Duodenal mucosa (tissue), 2 donors: Measurements from ENCODE around the gene NETO1.

Experiments
- H3K27ac ChIP-seq: one replicate; pipeline ENCODE4 v1.7.0; 2013; ENCODE audit warnings: low read depth, low read length
- H3K27me3 ChIP-seq, 2 donors: one replicate each; pipeline ENCODE4 v1.7.0; 2013; ENCODE audit warnings: low read length in 2 of 2, control low read depth in 1 of 2; ENCODE audit not compliant: insufficient read depth in 2 of 2, control insufficient read depth in 1 of 2
- H3K36me3 ChIP-seq, 2 donors: one replicate each; pipeline ENCODE4 v1.7.0; 2013; ENCODE audit warnings: low read length in 2 of 2, control low read depth in 1 of 2; ENCODE audit not compliant: insufficient read depth in 2 of 2, control insufficient read depth in 1 of 2
- H3K4me1 ChIP-seq, 2 donors: one replicate each; pipeline ENCODE4 v1.7.0; 2013; ENCODE audit warnings: low read length in 2 of 2, control low read depth in 1 of 2; ENCODE audit not compliant: insufficient read depth in 2 of 2, control insufficient read depth in 1 of 2
- H3K4me3 ChIP-seq, 2 donors: one replicate each; pipeline ENCODE4 v1.7.0; 2013; ENCODE audit warnings: low read length in 2 of 2, low read depth in 1 of 2
- H3K9ac ChIP-seq, 2 donors: one replicate each; pipeline ENCODE4 v1.7.0; 2013; ENCODE audit warnings: low read length in 2 of 2, low read depth in 1 of 2
- H3K9me3 ChIP-seq, 2 donors: one replicate each; pipeline ENCODE4 v1.7.0; 2013; ENCODE audit warnings: low read length in 2 of 2, control low read depth in 1 of 2; ENCODE audit not compliant: control insufficient read depth in 1 of 2

Gene NETO1

DNA sequence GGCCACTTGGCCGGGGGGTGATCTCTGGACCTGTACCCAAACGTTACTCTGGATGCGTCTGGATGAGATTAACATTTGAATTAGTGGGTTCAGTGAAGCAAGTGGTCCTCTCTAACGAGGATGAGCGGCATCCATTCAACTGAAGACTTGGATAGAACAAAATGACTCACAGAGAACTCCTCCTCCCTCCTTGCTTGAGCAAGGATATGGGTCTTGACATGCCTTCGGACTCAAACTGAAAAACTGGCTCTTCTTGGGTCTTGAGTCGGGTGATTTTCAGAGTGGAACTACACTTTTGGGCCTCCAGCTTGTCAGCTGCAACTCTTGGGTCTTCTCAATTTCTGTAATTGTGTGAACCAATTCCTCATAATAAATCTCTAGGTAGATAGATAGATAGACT, 47.2 kb downstream of the NETO1 start:
- no peak overlapping the region for H3K4me3 ChIP-seq
- peaks cover 0 to 4% of the 10 kb centered on the region in 2 donors for H3K9me3 ChIP-seq
- no peaks in the 10 kb centered on the region for H3K36me3 ChIP-seq
- no peak overlapping the region for H3K9ac ChIP-seq
- H3K27me3 ChIP-seq: no peaks in the 10 kb centered on the region
- no peak overlapping the region for H3K27ac ChIP-seq
- H3K4me1 ChIP-seq: no peaks in the 10 kb centered on the region

DNA sequence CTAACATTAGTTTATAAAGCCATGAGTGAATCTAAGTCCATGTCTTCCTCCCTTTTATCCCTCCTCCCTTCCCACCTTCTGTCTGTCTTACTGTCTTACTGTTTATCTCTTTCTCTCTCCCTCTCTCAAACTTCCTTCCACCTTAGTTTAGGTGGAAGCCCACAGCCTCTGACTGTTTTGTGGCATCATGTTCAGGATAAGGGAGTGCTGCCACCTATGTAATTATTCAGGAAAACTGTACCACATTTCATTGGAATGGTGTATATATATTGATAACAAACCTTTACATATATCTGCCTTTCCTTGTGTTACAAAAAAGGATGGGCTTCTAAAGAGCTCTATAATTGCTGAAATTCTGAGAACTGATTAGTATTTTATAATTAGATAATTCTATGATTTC, 48.7 kb downstream of the NETO1 start:
- H3K4me3 ChIP-seq: no peak overlapping the region
- no peaks in the 10 kb centered on the region for H3K36me3 ChIP-seq
- no peaks in the 10 kb centered on the region for H3K27me3 ChIP-seq
- H3K27ac ChIP-seq: no peak overlapping the region
- H3K9me3 ChIP-seq: peaks cover 0 to 4% of the 10 kb centered on the region in 2 donors
- no peaks in the 10 kb centered on the region for H3K4me1 ChIP-seq
- no peak overlapping the region for H3K9ac ChIP-seq

DNA sequence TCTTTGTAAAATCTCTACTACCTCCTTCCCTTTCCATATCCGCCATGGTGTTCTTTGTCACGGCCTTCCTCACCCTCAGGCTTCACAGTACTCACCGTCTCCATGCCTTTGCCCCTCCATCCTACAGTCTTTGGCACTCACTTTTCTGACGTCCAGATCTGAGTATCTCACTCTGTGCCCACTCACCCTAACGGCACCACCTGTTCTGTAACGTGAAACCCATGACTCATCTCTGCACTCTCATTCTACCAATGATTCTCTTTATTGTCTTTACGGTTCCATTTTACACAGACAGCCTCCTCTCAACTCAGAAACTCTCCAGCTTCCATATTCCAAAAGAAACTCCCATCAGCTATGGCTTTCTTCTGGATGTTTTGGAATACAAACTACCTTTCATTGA, 56.7 kb downstream of the NETO1 start:
- no peak overlapping the region for H3K4me3 ChIP-seq
- H3K36me3 ChIP-seq: no peaks in the 10 kb centered on the region
- H3K9me3 ChIP-seq: no peaks in the 10 kb centered on the region
- H3K4me1 ChIP-seq: no peaks in the 10 kb centered on the region
- H3K27ac ChIP-seq: no peak overlapping the region
- no peaks in the 10 kb centered on the region for H3K27me3 ChIP-seq
- H3K9ac ChIP-seq: no peak overlapping the region

DNA sequence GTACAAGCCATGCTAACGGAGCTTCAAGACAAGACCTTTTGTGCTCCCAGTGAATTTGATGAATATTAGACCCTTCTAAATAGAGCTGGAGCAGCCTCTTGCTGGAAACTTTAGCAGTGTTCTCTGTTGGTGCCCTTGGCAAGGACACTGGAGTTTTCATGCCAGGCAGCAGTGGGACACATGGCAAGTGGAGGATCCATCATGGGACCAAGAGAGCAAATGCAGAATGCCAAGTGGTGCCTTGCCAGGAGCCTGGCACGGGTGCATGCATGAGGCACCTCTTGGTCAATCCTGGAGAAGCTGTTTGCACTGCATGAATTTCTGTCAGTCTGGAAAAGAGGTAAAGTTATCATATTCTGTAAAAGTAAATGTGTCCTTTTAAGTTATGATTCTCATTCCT, 59.1 kb downstream of the NETO1 start:
- Histone ChIP-seq H3K9me3 (no peaks in the 10 kb centered on the region), H3K36me3 (no peaks in the 10 kb centered on the region), H3K9ac (no peak overlapping the region), H3K27ac (no peak overlapping the region), H3K4me1 (no peaks in the 10 kb centered on the region), H3K27me3 (no peaks in the 10 kb centered on the region), H3K4me3 (no peak overlapping the region)

DNA sequence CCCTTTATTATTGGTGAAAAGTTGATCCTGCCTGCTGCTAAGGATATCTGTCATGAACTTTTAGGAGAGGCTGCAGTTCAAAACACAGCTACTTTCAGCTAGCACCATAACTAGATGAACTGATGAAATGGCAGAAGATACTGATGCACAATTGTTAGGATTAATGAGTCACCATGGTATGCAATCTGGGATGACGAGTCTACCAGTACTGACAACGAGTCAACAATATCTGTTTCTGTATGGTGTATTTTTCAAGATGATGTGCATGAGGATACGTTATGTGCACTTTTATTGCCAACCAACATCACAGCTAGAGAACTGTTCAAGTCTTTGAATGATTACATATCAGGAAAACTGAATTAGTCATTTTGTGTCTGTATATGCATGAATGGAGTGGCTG, 68.7 kb downstream of the NETO1 start:
- Histone ChIP-seq H3K4me1 (no peaks in the 10 kb centered on the region), H3K36me3 (no peaks in the 10 kb centered on the region), H3K27me3 (no peaks in the 10 kb centered on the region), H3K4me3 (no peak overlapping the region), H3K27ac (no peak overlapping the region), H3K9me3 (peaks cover 0 to 6% of the 10 kb centered on the region in 2 donors), H3K9ac (no peak overlapping the region)

DNA sequence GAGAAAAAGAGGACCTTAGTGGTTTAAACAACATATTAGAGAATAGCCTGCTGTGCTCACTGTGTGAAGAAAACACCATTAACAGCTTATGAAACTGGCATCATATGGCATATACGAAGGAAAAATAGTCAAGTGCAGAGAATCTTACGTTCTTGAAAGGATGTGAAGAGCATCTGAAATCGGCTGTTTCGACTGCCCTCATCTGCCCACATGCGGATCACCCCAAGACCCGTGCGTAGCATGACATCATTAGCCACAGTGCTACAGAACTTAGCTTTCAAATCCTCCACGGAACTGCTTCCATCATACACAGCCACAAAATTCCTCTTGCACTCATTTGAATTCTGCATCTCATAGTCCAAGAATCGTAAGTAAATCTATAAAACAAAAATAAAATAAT, 84.3 kb downstream of the NETO1 start:
- no peaks in the 10 kb centered on the region for H3K4me1 ChIP-seq
- H3K4me3 ChIP-seq: no peak overlapping the region
- H3K9me3 ChIP-seq: no peaks in the 10 kb centered on the region

DNA sequence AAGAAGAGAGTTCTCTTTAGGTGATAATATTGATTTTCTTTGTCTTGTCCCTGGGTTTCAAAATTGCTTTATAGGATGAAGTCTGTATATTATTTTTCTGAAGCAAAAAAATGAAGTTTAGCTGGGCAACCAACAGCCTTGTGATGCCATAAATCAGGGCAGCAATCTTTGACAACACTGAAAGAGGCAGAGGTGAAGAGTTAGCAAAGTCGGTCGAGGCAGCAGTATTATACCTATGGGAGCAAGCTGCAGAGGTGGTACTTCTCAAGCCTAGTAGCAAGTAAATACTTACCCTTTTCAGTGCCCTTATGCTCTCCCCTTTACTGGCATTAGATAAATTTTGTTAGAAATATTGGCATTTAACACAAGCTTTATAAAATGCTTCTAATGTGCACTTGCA, 92.9 kb downstream of the NETO1 start:
- H3K4me1 ChIP-seq: no peaks in the 10 kb centered on the region

More for the DNA sequence above, 84.3 kb downstream of the NETO1 start:
- Histone ChIP-seq H3K27me3 (no peaks in the 10 kb centered on the region), H3K9ac (no peak overlapping the region), H3K36me3 (no peaks in the 10 kb centered on the region), H3K27ac (no peak overlapping the region)

DNA sequence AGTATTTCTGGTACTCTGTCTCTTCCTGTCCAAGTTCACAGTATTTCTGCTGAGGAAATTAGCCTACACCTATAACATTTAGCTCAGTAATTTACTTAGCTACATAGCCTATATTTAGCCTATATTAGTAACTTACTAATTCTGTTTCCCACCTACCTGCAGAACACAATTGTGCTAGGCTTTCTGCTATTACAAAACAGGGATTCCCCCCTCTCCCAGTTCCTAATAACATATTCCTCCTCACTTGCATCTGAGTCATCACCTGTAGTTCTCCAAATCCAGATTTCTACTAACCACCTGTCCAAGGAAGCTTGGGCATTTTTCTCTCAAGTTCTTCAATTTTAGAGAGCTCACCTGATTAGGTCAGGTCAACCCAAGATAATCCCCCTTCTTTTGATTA, 94.9 kb downstream of the NETO1 start:
- Histone ChIP-seq H3K9me3 (peaks cover 0 to 4% of the 10 kb centered on the region in 2 donors), H3K36me3 (no peaks in the 10 kb centered on the region), H3K27me3 (no peaks in the 10 kb centered on the region), H3K27ac (no peak overlapping the region), H3K9ac (no peak overlapping the region), H3K4me3 (no peak overlapping the region), H3K4me1 (no peaks in the 10 kb centered on the region)

More for the DNA sequence above, 92.9 kb downstream of the NETO1 start:
- H3K27me3 ChIP-seq: no peaks in the 10 kb centered on the region
- H3K9me3 ChIP-seq: peaks cover 0 to 4% of the 10 kb centered on the region in 2 donors
- no peak overlapping the region for H3K9ac ChIP-seq
- H3K4me3 ChIP-seq: no peak overlapping the region
- no peaks in the 10 kb centered on the region for H3K36me3 ChIP-seq
- H3K27ac ChIP-seq: no peak overlapping the region

DNA sequence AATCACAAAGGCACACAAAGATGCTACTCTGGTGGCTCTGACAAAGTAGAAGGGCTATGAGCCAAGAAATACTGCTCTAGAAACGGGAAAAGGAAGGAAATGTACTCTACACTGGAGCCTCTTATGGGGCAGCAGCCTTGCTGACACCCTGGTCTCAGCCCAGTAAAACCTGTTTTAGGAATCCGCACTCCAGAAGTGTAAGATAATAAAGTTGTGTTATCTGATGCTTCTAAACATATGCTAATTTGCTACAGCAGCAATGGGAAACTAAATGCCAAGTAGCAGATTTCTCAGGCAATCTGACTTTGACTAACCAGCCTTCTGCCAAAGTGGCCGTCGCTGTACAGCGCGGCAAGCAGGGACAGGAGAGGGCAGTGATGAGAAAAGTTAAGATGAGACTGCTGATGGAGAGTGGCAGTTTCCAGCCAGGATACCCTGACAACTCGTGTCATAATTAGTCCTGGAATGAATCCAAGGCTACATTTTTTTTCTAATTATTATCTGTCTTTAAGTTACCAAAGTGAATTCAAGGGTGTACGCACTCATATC, 99.0 kb downstream of the NETO1 start:
- no peaks in the 10 kb centered on the region for H3K27me3 ChIP-seq
- H3K36me3 ChIP-seq: no peaks in the 10 kb centered on the region
- no peaks in the 10 kb centered on the region for H3K9me3 ChIP-seq
- H3K27ac ChIP-seq: no peak overlapping the region
- H3K9ac ChIP-seq: no peak overlapping the region
- no peak overlapping the region for H3K4me3 ChIP-seq
- no peaks in the 10 kb centered on the region for H3K4me1 ChIP-seq

DNA sequence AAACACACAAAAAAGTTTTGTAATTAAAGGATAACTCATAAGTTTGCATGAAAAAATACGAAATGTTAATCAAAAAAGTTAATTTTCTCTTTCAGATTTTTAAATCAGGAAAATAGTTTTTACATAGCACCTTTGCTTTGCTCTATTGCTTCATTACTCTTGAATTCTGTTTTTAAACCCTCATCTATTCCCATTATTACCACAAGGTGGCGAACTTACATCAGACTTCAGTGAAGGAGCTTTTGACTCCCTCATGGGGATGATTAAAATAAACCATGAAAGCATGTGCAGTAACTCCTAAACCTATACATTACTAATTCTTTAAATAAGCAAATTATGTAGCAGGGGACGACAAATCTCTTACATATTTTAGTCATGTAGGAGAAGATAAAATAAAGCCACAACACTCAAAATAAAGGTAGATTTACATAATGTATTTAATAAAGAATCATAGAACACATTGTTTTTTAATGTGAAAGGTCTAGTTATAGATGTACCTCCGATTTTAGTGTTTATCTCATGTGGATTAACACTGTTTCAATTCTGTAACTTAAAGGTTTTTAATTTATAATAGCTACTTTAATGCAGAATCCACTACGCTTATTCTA, 105.2 kb downstream of the NETO1 start:
- Histone ChIP-seq H3K36me3 (no peaks in the 10 kb centered on the region), H3K9ac (no peak overlapping the region), H3K4me1 (no peaks in the 10 kb centered on the region), H3K4me3 (no peak overlapping the region), H3K9me3 (no peaks in the 10 kb centered on the region), H3K27ac (no peak overlapping the region), H3K27me3 (no peaks in the 10 kb centered on the region)
